ENCODE data around the gene NRL.

The NRL gene

GRCh38 chr14:24077086-24077485 is 37.7 kb downstream of the NRL start:
- Histone ChIP-seq H3K27me3 (ENCODE audit: control insufficient read depth in 1 of 2, insufficient read depth in 1 of 2, low read length in 2 of 2) (peaks cover 75 to 84% of the 10 kb centered on the region in 2 experiments), H3K23ac (ENCODE audit: low read length in 2 of 2) (no peak overlapping the region), H3K36me3 (ENCODE audit: control insufficient read depth in 1 of 2, insufficient read depth in 2 of 2, low read depth in 1 of 2, low read length in 2 of 2) (no peaks in the 10 kb centered on the region), H3K27ac (ENCODE audit: low read length, poor library complexity, severe bottlenecking) (no peak overlapping the region), H3K9ac (ENCODE audit: low read length) (no peak overlapping the region), H4K91ac (ENCODE audit: low read length) (no peak overlapping the region), H3K18ac (ENCODE audit: low read depth in 1 of 2, low read length in 2 of 2) (no peak overlapping the region), H3K4me2 (ENCODE audit: low read length, poor library complexity, severe bottlenecking) (no peak overlapping the region), H2BK12ac (ENCODE audit: low read length in 2 of 2) (no peak overlapping the region), H3K4me1 (ENCODE audit: control insufficient read depth, insufficient read depth, low read depth, low read length) (peaks cover 10% of the 10 kb centered on the region), H4K8ac (ENCODE audit: low read length) (no peak overlapping the region), H2AK5ac (ENCODE audit: low read length, severe bottlenecking) (no peak overlapping the region), H2BK120ac (ENCODE audit: low read depth, low read length) (no peak overlapping the region), H3K9me3 (ENCODE audit: control insufficient read depth, low read length) (no peaks in the 10 kb centered on the region), H3K4me3 (ENCODE audit: insufficient read depth in 1 of 2, low read depth in 1 of 2, low read length in 2 of 2) (no peak overlapping the region), H3K79me1 (replicated peaks; ENCODE audit: low read length, poor library complexity, severe bottlenecking) (peaks cover 2% of the 10 kb centered on the region), H2AFZ (ENCODE audit: low read depth, low read length) (no peak overlapping the region), H3K14ac (ENCODE audit: low read length in 2 of 2) (no peak overlapping the region), H3K4ac (ENCODE audit: low read depth in 1 of 2, low read length in 2 of 2) (no peak overlapping the region), H2BK5ac (ENCODE audit: low read depth, low read length, poor library complexity, severe bottlenecking) (no peak overlapping the region), H2BK15ac (ENCODE audit: low read depth, poor library complexity, severe bottlenecking) (no peak overlapping the region)
- 93% methylated on average over 23 of the region's 23 CpGs for WGBS
- no peak for DNase-seq

- no peak overlapping the region for H2BK15ac ChIP-seq (ENCODE audit: low read depth, poor library complexity, severe bottlenecking)
- no peak overlapping the region for H3K14ac ChIP-seq (ENCODE audit: low read length in 2 of 2)
- H3K27me3 ChIP-seq (ENCODE audit: control insufficient read depth in 1 of 2, insufficient read depth in 1 of 2, low read length in 2 of 2) = peaks cover 72 to 88% of the 10 kb centered on the region in 2 experiments
- 84% methylated on average over 8 of the region's 10 CpGs for WGBS
- no peaks in the 10 kb centered on the region for H3K36me3 ChIP-seq (ENCODE audit: control insufficient read depth in 1 of 2, insufficient read depth in 2 of 2, low read depth in 1 of 2, low read length in 2 of 2)
- H3K9me3 ChIP-seq (ENCODE audit: control insufficient read depth, low read length) = no peaks in the 10 kb centered on the region
- no peak overlapping the region for H3K23ac ChIP-seq (ENCODE audit: low read length in 2 of 2)
- H2BK120ac ChIP-seq (ENCODE audit: low read depth, low read length) = no peak overlapping the region
- no peak overlapping the region for H2AK5ac ChIP-seq (ENCODE audit: low read length, severe bottlenecking)
- no peak overlapping the region for H3K27ac ChIP-seq (ENCODE audit: low read length, poor library complexity, severe bottlenecking)
- no peak overlapping the region for H3K4me3 ChIP-seq (ENCODE audit: insufficient read depth in 1 of 2, low read depth in 1 of 2, low read length in 2 of 2)
- H3K4ac ChIP-seq (ENCODE audit: low read depth in 1 of 2, low read length in 2 of 2) = no peak overlapping the region
- no peak overlapping the region for H4K91ac ChIP-seq (ENCODE audit: low read length)
- H3K18ac ChIP-seq (ENCODE audit: low read depth in 1 of 2, low read length in 2 of 2) = no peak overlapping the region
- H3K9ac ChIP-seq (ENCODE audit: low read length) = no peak overlapping the region
- H2AFZ ChIP-seq (ENCODE audit: low read depth, low read length) = no peak overlapping the region
- H3K4me2 ChIP-seq (ENCODE audit: low read length, poor library complexity, severe bottlenecking) = no peak overlapping the region
- no peak overlapping the region for H2BK5ac ChIP-seq (ENCODE audit: low read depth, low read length, poor library complexity, severe bottlenecking)
- DNase-seq = no peak
- H3K79me1 ChIP-seq (replicated peaks; ENCODE audit: low read length, poor library complexity, severe bottlenecking) = peaks cover 2% of the 10 kb centered on the region
- peaks cover 7% of the 10 kb centered on the region for H3K4me1 ChIP-seq (ENCODE audit: control insufficient read depth, insufficient read depth, low read depth, low read length)
- H4K8ac ChIP-seq (ENCODE audit: low read length) = no peak overlapping the region
- no peak overlapping the region for H2BK12ac ChIP-seq (ENCODE audit: low read length in 2 of 2)
Measured at GRCh38 chr14:24076302-24076601, 38.5 kb downstream of the NRL start.

- no peak overlapping the region for H2BK12ac ChIP-seq (ENCODE audit: low read length in 2 of 2)
- no peak overlapping the region for H3K27ac ChIP-seq (ENCODE audit: low read length, poor library complexity, severe bottlenecking)
- H3K4ac ChIP-seq (ENCODE audit: low read depth in 1 of 2, low read length in 2 of 2) = no peak overlapping the region
- H2AFZ ChIP-seq (ENCODE audit: low read depth, low read length) = no peak overlapping the region
- H4K91ac ChIP-seq (ENCODE audit: low read length) = no peak overlapping the region
- no peak overlapping the region for H3K14ac ChIP-seq (ENCODE audit: low read length in 2 of 2)
- H4K8ac ChIP-seq (ENCODE audit: low read length) = no peak overlapping the region
- H3K18ac ChIP-seq (ENCODE audit: low read depth in 1 of 2, low read length in 2 of 2) = no peak overlapping the region
- no peak overlapping the region for H3K23ac ChIP-seq (ENCODE audit: low read length in 2 of 2)
- H3K9me3 ChIP-seq (ENCODE audit: control insufficient read depth, low read length) = no peaks in the 10 kb centered on the region
- no peaks in the 10 kb centered on the region for H3K36me3 ChIP-seq (ENCODE audit: control insufficient read depth in 1 of 2, insufficient read depth in 2 of 2, low read depth in 1 of 2, low read length in 2 of 2)
- H3K4me1 ChIP-seq (ENCODE audit: control insufficient read depth, insufficient read depth, low read depth, low read length) = peaks cover 3% of the 10 kb centered on the region
- H3K4me3 ChIP-seq (ENCODE audit: insufficient read depth in 1 of 2, low read depth in 1 of 2, low read length in 2 of 2) = no peak overlapping the region
- H2BK5ac ChIP-seq (ENCODE audit: low read depth, low read length, poor library complexity, severe bottlenecking) = no peak overlapping the region
- no peak overlapping the region for H2BK120ac ChIP-seq (ENCODE audit: low read depth, low read length)
- H3K27me3 ChIP-seq (ENCODE audit: control insufficient read depth in 1 of 2, insufficient read depth in 1 of 2, low read length in 2 of 2) = peaks cover 74 to 89% of the 10 kb centered on the region in 2 experiments
- no peak overlapping the region for H3K9ac ChIP-seq (ENCODE audit: low read length)
- H2AK5ac ChIP-seq (ENCODE audit: low read length, severe bottlenecking) = no peak overlapping the region
- DNase-seq = no peak
- H2BK15ac ChIP-seq (ENCODE audit: low read depth, poor library complexity, severe bottlenecking) = no peak overlapping the region
- H3K4me2 ChIP-seq (ENCODE audit: low read length, poor library complexity, severe bottlenecking) = no peak overlapping the region
- no peaks in the 10 kb centered on the region for H3K79me1 ChIP-seq (replicated peaks; ENCODE audit: low read length, poor library complexity, severe bottlenecking)
- WGBS = 82% methylated on average over 11 of the region's 11 CpGs
Measured at GRCh38 chr14:24075485-24076301, 39.1 kb downstream of the NRL start.

GRCh38 chr14:24074625-24075484 is 39.9 kb downstream of the NRL start:
- Histone ChIP-seq H3K4ac (ENCODE audit: low read depth in 1 of 2, low read length in 2 of 2) (no peak overlapping the region), H3K36me3 (ENCODE audit: control insufficient read depth in 1 of 2, insufficient read depth in 2 of 2, low read depth in 1 of 2, low read length in 2 of 2) (no peaks in the 10 kb centered on the region), H3K14ac (ENCODE audit: low read length in 2 of 2) (no peak overlapping the region), H2BK12ac (ENCODE audit: low read length in 2 of 2) (no peak overlapping the region), H2BK15ac (ENCODE audit: low read depth, poor library complexity, severe bottlenecking) (no peak overlapping the region), H2AFZ (ENCODE audit: low read depth, low read length) (no peak overlapping the region), H3K27ac (ENCODE audit: low read length, poor library complexity, severe bottlenecking) (no peak overlapping the region), H3K4me2 (ENCODE audit: low read length, poor library complexity, severe bottlenecking) (no peak overlapping the region), H3K27me3 (ENCODE audit: control insufficient read depth in 1 of 2, insufficient read depth in 1 of 2, low read length in 2 of 2) (peaks cover 73 to 89% of the 10 kb centered on the region in 2 experiments), H3K9ac (ENCODE audit: low read length) (no peak overlapping the region), H2BK5ac (ENCODE audit: low read depth, low read length, poor library complexity, severe bottlenecking) (no peak overlapping the region), H3K79me1 (replicated peaks; ENCODE audit: low read length, poor library complexity, severe bottlenecking) (no peaks in the 10 kb centered on the region), H3K4me3 (ENCODE audit: insufficient read depth in 1 of 2, low read depth in 1 of 2, low read length in 2 of 2) (no peak overlapping the region), H3K9me3 (ENCODE audit: control insufficient read depth, low read length) (no peaks in the 10 kb centered on the region), H2AK5ac (ENCODE audit: low read length, severe bottlenecking) (no peak overlapping the region), H2BK120ac (ENCODE audit: low read depth, low read length) (no peak overlapping the region), H3K23ac (ENCODE audit: low read length in 2 of 2) (no peak overlapping the region), H4K91ac (ENCODE audit: low read length) (no peak overlapping the region), H3K18ac (ENCODE audit: low read depth in 1 of 2, low read length in 2 of 2) (no peak overlapping the region), H3K4me1 (ENCODE audit: control insufficient read depth, insufficient read depth, low read depth, low read length) (peaks cover 3% of the 10 kb centered on the region), H4K8ac (ENCODE audit: low read length) (no peak overlapping the region)
- DNase-seq = no peak
- WGBS = 76% methylated on average over 11 of the region's 11 CpGs

Data from mesenchymal stem cell (in vitro differentiated cells and primary cell).